OCI-LY3 (cell line): ENCODE results near the gene KRT13.

ENCODE experiments used
- EZH2phosphoT487 ChIP-seq: fragments of 200-600 bp; shearing (Covaris generic); IDR thresholded peaks from 2 replicates; pipeline ENCODE4 v1.6.1; 2018; ENCODE audit warnings: antibody characterized with exemption, mixed run types, low read depth
- TF ChIP-seq, protein P1 (sequence below): fragments of 200-600, 300-600 bp; sonication (generic); IDR thresholded peaks from 2 replicates; pipeline ENCODE4 v1.5.1; 2014; ENCODE audit warnings: antibody characterized with exemption, low read length, low read depth

- TF ChIP-seq, protein P1, sequence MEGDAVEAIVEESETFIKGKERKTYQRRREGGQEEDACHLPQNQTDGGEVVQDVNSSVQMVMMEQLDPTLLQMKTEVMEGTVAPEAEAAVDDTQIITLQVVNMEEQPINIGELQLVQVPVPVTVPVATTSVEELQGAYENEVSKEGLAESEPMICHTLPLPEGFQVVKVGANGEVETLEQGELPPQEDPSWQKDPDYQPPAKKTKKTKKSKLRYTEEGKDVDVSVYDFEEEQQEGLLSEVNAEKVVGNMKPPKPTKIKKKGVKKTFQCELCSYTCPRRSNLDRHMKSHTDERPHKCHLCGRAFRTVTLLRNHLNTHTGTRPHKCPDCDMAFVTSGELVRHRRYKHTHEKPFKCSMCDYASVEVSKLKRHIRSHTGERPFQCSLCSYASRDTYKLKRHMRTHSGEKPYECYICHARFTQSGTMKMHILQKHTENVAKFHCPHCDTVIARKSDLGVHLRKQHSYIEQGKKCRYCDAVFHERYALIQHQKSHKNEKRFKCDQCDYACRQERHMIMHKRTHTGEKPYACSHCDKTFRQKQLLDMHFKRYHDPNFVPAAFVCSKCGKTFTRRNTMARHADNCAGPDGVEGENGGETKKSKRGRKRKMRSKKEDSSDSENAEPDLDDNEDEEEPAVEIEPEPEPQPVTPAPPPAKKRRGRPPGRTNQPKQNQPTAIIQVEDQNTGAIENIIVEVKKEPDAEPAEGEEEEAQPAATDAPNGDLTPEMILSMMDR = no peak
- TF ChIP-seq EZH2phosphoT487 = no peak
Measured at GRCh38 chr17:41476866-41477815, 28.3 kb downstream of the KRT13 start.
